GM23338 (cell line): ENCODE data around the gene PCBP3. TPM values are rescaled to one million over a fixed set of nuclear protein-coding genes. Genes with fewer than 3 reads are reported as not detected.

Experiments
- ATAC-seq: fragments of 200-7000 bp; cut with Tn5 transposase; 3 replicates; pipeline ENCODE4 v1.9.1; 2020
- DNase-seq: peaks from one replicate; pipeline ENCODE4 v3.0.0-alpha.2; 2015; ENCODE audit warnings: low spot score
- H2AFZ ChIP-seq: fragments of 200-600 bp; sonication (generic); 2 replicates; pipeline ENCODE4 v1.8.0; 2016; ENCODE audit warnings: antibody characterized with exemption, mild to moderate bottlenecking, moderate library complexity
- H3F3A ChIP-seq: fragments of 200-600 bp; sonication (generic); replicated peaks from 2 replicates; pipeline ENCODE4 v1.8.0; 2017; ENCODE audit warnings: antibody characterized with exemption, mixed run types, low read depth
- H3K27ac ChIP-seq: fragments of 200-600 bp; sonication (generic); 2 replicates; pipeline ENCODE4 v1.6.1; 2016; ENCODE audit warnings: low read depth
- H3K27me3 ChIP-seq: fragments of 200-600 bp; sonication (generic); 2 replicates; pipeline ENCODE4 v1.8.0; 2016; ENCODE audit warnings: mild to moderate bottlenecking, mixed run types, moderate library complexity; ENCODE audit not compliant: insufficient read depth
- H3K36me3 ChIP-seq: fragments of 200-600 bp; sonication (generic); 2 replicates; pipeline ENCODE4 v1.8.0; 2016; ENCODE audit warnings: mild to moderate bottlenecking; ENCODE audit not compliant: insufficient read depth
- H3K4me1 ChIP-seq: fragments of 200-600 bp; sonication (generic); 2 replicates; pipeline ENCODE4 v1.8.0; 2016; ENCODE audit warnings: mild to moderate bottlenecking, moderate library complexity; ENCODE audit not compliant: insufficient read depth
- H3K4me2 ChIP-seq: fragments of 200-600 bp; sonication (generic); 2 replicates; pipeline ENCODE4 v1.7.1; 2017; ENCODE audit warnings: mixed run types
- H3K4me3 ChIP-seq: fragments of 200-600 bp; sonication (generic); 2 replicates; pipeline ENCODE4 v1.6.1; 2016; ENCODE audit warnings: mixed run types
- H3K79me2 ChIP-seq: fragments of 200-600 bp; sonication (generic); replicated peaks from 2 replicates; pipeline ENCODE4 v1.8.0; 2017; ENCODE audit warnings: mild to moderate bottlenecking; ENCODE audit not compliant: insufficient read depth
- H3K9me2 ChIP-seq: fragments of 200-600 bp; sonication (generic); 2 replicates; pipeline ENCODE4 v1.8.0; 2017; ENCODE audit not compliant: insufficient read depth
- H4K20me1 ChIP-seq: fragments of 200-600 bp; sonication (generic); replicated peaks from 2 replicates; pipeline ENCODE4 v1.8.0; 2017; ENCODE audit warnings: mild to moderate bottlenecking; ENCODE audit not compliant: insufficient read depth
- H3K27ac Mint-ChIP-seq: 2 replicates; pipeline ENCODE4 v1.8.0; 2020; ENCODE audit warnings: inconsistent platforms, mild to moderate bottlenecking, moderate library complexity, mixed read lengths
- H3K27me3 Mint-ChIP-seq: 3 replicates; pipeline ENCODE4 v1.8.0; 2022; ENCODE audit warnings: low read depth, mild to moderate bottlenecking, moderate library complexity, mixed read lengths, inconsistent platforms; ENCODE audit not compliant: insufficient read depth, poor library complexity
- H3K36me3 Mint-ChIP-seq: 3 replicates; pipeline ENCODE4 v1.8.0; 2021; ENCODE audit warnings: low read depth, mild to moderate bottlenecking, inconsistent platforms, moderate library complexity, mixed read lengths
- H3K4me1 Mint-ChIP-seq: 3 replicates; pipeline ENCODE4 v1.8.0; 2020; ENCODE audit warnings: mild to moderate bottlenecking, inconsistent platforms, mixed read lengths
- H3K4me3 Mint-ChIP-seq: 3 replicates; pipeline ENCODE4 v1.8.0; 2021; ENCODE audit warnings: moderate library complexity, mild to moderate bottlenecking, inconsistent platforms, mixed read lengths
- H3K9me3 Mint-ChIP-seq: 3 replicates; pipeline ENCODE4 v1.8.0; 2020; ENCODE audit warnings: moderate library complexity, mild to moderate bottlenecking, inconsistent platforms, mixed read lengths
- CREB1 ChIP-seq: fragments of 250-450 bp; sonication (Bioruptor Pico); IDR thresholded peaks from 2 replicates; pipeline ENCODE4 v1.5.0; 2020; ENCODE audit warnings: low read depth, mild to moderate bottlenecking, moderate library complexity
- CTCF ChIP-seq, 2 experiments: fragments of 200-600 bp in 1 of 2; sonication (generic) in 1 of 2; conservative IDR thresholded peaks; 2 replicates each; pipeline versions ENCODE4 v1.5.1 to v1.6.1; 2016 to 2017; ENCODE audit warnings: antibody characterized with exemption in 2 of 2, low read depth in 2 of 2, mild to moderate bottlenecking in 2 of 2, moderate library complexity in 1 of 2
- ETS1 ChIP-seq: IDR thresholded peaks from 2 replicates; pipeline ENCODE4 v1.6.1; 2016; ENCODE audit warnings: antibody characterized with exemption
- EZH2 ChIP-seq: fragments of 200-600 bp; sonication (generic); IDR thresholded peaks from one replicate; pipeline ENCODE4 v1.8.0; 2017; ENCODE audit warnings: antibody characterized with exemption, mild to moderate bottlenecking, low read depth; ENCODE audit not compliant: unreplicated experiment
- EZH2phosphoT487 ChIP-seq: fragments of 200-600 bp; sonication (generic); IDR thresholded peaks from one replicate; pipeline ENCODE4 v1.8.1; 2018; ENCODE audit warnings: antibody characterized with exemption; ENCODE audit not compliant: unreplicated experiment
- JUNB ChIP-seq: IDR thresholded peaks from one replicate; pipeline ENCODE4 v1.6.1; 2016; ENCODE audit warnings: antibody characterized with exemption; ENCODE audit not compliant: unreplicated experiment
- NANOG ChIP-seq: IDR thresholded peaks from 2 replicates; pipeline ENCODE4 v1.6.1; 2016; ENCODE audit warnings: antibody characterized with exemption, borderline replicate concordance
- POLR2AphosphoS5 ChIP-seq: IDR thresholded peaks from 2 replicates; pipeline ENCODE4 v1.6.1; 2016; ENCODE audit warnings: antibody characterized with exemption, low read depth
- REST ChIP-seq: IDR thresholded peaks from one replicate; pipeline ENCODE4 v1.6.1; 2018; ENCODE audit warnings: antibody characterized with exemption; ENCODE audit not compliant: unreplicated experiment
- STAT1 ChIP-seq: IDR thresholded peaks from one replicate; pipeline ENCODE4 v1.6.1; 2016; ENCODE audit warnings: antibody characterized with exemption; ENCODE audit not compliant: unreplicated experiment
- ZNF114 ChIP-seq: fragments of 250-450 bp; sonication (Bioruptor Pico); IDR thresholded peaks from 2 replicates; pipeline ENCODE4 v1.5.0; 2020; ENCODE audit warnings: mild to moderate bottlenecking, moderate library complexity
- ZNF331 ChIP-seq: fragments of 250-450 bp; sonication (Bioruptor Pico); IDR thresholded peaks from 2 replicates; pipeline ENCODE4 v1.5.0; 2020; ENCODE audit warnings: low read depth, mild to moderate bottlenecking, moderate library complexity
- ZNF462 ChIP-seq: fragments of 250-450 bp; sonication (Bioruptor Pico); IDR thresholded peaks from 2 replicates; pipeline ENCODE4 v1.5.0; 2020; ENCODE audit warnings: mild to moderate bottlenecking, moderate library complexity
- polyA plus RNA-seq: library from polyadenylated mRNA; unstranded; fragments of >200 nt; fragmentation: Nextera tagmentation; extraction: Ambion mirVana; gene quantifications from 2 replicates; pipeline ENCODE4 v1.2.1, GENCODE V29; 2016
- total RNA-seq: library from RNA; depleted of rRNA; stranded (reverse); fragments of >200 nt; shearing (Covaris generic); gene quantifications from 2 replicates; pipeline ENCODE4 v1.2.3, GENCODE V29; 2014

Gene PCBP3
- total and polyA plus RNA-seq, 2 experiments from 2014 or later, result 7.1 to 9.1 TPM

- peaks cover 23% of the 10 kb centered on the region for H3K4me1 Mint-ChIP-seq
- H3K36me3 Mint-ChIP-seq, result no peaks in the 10 kb centered on the region
- H3K27ac Mint-ChIP-seq, result no peak overlapping the region
- H3K4me3 Mint-ChIP-seq, result no peak overlapping the region
- peaks cover 4% of the 10 kb centered on the region for H3K27me3 Mint-ChIP-seq
- Histone ChIP-seq H3K79me2 (no peaks in the 10 kb centered on the region), H3K4me2 (no peak overlapping the region), H4K20me1 (no peaks in the 10 kb centered on the region), H3K27ac (no peak overlapping the region), H3K4me1 (peaks cover 4% of the 10 kb centered on the region), H2AFZ (no peak overlapping the region), H3F3A (no peaks in the 10 kb centered on the region), H3K36me3 (no peaks in the 10 kb centered on the region), H3K27me3 (no peaks in the 10 kb centered on the region), H3K9me2 (no peaks in the 10 kb centered on the region), H3K4me3 (no peak overlapping the region)
- no peaks in the 10 kb centered on the region for H3K9me3 Mint-ChIP-seq
- DNase-seq, result no peak
- ATAC-seq, result no peak
- TF ChIP-seq POLR2AphosphoS5, result no peak
- TF ChIP-seq NANOG, result no peak
- no peak for TF ChIP-seq ZNF331 (CRISPR knock-in tag)
- no peak for TF ChIP-seq ZNF114 (CRISPR knock-in tag)
- no peak for TF ChIP-seq EZH2
- no peak for TF ChIP-seq ZNF462 (CRISPR knock-in tag)
- no peak for TF ChIP-seq EZH2phosphoT487
- TF ChIP-seq REST, result no peak
- TF ChIP-seq STAT1, result no peak
- no peak for TF ChIP-seq CTCF (conservative IDR thresholded peaks at IDR 0.05; ENCODE audit: low read depth in 2 of 2)
- TF ChIP-seq ETS1, result no peak
- no peak for TF ChIP-seq JUNB
- no peak for TF ChIP-seq CREB1 (CRISPR knock-in tag)
Measured at GRCh38 chr21:45817345-45817744, 173.8 kb downstream of the PCBP3 start.
